Endothelial cell (in vitro differentiated cells): ENCODE data around the gene LRRC27. TPM values are rescaled to one million over a fixed set of nuclear protein-coding genes. Genes with fewer than 3 reads are reported as not detected.

ENCODE experiments used
- DNase-seq: peaks from one replicate; pipeline ENCODE4 v3.0.0; 2021; ENCODE audit warnings: low spot score
- H3K27ac Mint-ChIP-seq: one replicate; pipeline ENCODE4 v1.8.0; 2021; ENCODE audit warnings: mixed read lengths, inconsistent platforms; ENCODE audit not compliant: unreplicated experiment
- H3K27me3 Mint-ChIP-seq: one replicate; pipeline ENCODE4 v1.8.0; 2021; ENCODE audit warnings: mild to moderate bottlenecking, moderate library complexity, mixed read lengths, inconsistent platforms; ENCODE audit not compliant: unreplicated experiment
- H3K36me3 Mint-ChIP-seq: one replicate; pipeline ENCODE4 v1.8.0; 2021; ENCODE audit warnings: mild to moderate bottlenecking, low read depth, mixed read lengths, inconsistent platforms; ENCODE audit not compliant: unreplicated experiment
- H3K4me1 Mint-ChIP-seq: one replicate; pipeline ENCODE4 v1.8.0; 2021; ENCODE audit warnings: mild to moderate bottlenecking, mixed read lengths, inconsistent platforms; ENCODE audit not compliant: unreplicated experiment
- H3K4me3 Mint-ChIP-seq: one replicate; pipeline ENCODE4 v1.8.0; 2021; ENCODE audit warnings: mild to moderate bottlenecking, mixed read lengths, inconsistent platforms; ENCODE audit not compliant: unreplicated experiment
- H3K9me3 Mint-ChIP-seq: one replicate; pipeline ENCODE4 v1.8.0; 2021; ENCODE audit warnings: mixed read lengths, inconsistent platforms; ENCODE audit not compliant: unreplicated experiment
- CTCF ChIP-seq: fragments of 200-600 bp; sonication (generic); IDR thresholded peaks from one replicate; pipeline ENCODE4 v1.5.0; 2021; ENCODE audit warnings: antibody characterized with exemption; ENCODE audit not compliant: unreplicated experiment
- total RNA-seq: library from RNA; stranded (reverse); fragmentation: NEBNext Ultra II Directional; extraction: Animal tissue kit (Norgen Biotek cat#: 25700); gene quantifications from one replicate; pipeline ENCODE4 v1.2.1, GENCODE V29; 2021; ENCODE audit not compliant: unreplicated experiment

Gene LRRC27
- total RNA-seq, 1 donor from 2014 or later: 11.1 TPM

DNA sequence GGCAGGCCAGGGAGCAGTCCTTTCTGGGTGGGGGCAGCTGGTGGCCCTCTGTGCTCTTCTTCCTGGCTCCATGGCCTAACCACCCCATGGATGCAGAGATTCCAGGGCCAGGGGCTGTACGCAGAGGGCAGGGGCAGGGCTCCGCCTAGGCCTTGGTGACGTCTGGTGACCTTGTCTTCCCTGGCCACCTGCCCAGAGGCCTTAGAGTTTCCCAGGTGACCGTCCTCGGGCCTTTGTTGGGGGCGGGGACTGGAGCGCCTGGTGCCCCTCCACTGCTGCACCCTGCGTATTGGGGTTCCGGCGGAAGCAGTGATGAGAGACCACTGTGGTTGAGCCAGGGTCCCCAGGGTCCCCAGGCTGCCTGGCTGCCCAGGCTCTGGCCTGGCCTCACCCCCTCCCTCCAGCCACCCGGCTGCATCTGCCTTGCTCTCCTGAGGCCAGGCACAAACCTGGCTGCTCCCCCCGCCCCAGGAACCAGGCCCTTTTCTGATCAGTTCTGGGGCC lies 75.3 kb downstream of the LRRC27 start:
- H3K4me3 Mint-ChIP-seq: no peak overlapping the region
- H3K27me3 Mint-ChIP-seq: peaks cover 18% of the 10 kb centered on the region
- TF ChIP-seq CTCF: no peak
- H3K27ac Mint-ChIP-seq: no peak overlapping the region
- peaks cover 12% of the 10 kb centered on the region for H3K4me1 Mint-ChIP-seq
- H3K9me3 Mint-ChIP-seq: no peaks in the 10 kb centered on the region
- peaks cover 4% of the 10 kb centered on the region for H3K36me3 Mint-ChIP-seq
- DNase-seq: no peak

DNA sequence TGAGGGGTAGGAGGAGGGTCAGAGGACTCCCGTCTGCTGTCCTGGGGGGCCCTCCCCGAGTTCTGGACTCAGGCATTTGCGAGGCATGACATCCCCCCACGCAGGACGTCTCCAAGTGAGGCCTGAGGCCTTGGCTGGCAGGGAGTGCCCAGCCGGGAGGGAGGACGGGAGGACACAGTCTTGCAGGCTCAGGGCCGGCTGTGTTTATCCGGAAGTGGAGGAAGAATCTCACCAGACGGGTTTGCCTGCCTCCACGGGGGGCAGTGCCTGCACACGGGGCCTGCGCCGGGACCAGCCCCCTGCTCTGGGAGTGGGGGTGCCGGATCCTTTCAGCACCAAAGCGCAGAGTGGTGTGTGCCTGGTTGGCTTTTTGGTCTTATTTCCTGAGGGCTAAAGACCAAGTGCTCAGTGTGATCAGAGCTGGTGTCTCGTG lies 75.9 kb downstream of the LRRC27 start:
- no peaks in the 10 kb centered on the region for H3K9me3 Mint-ChIP-seq
- H3K27me3 Mint-ChIP-seq: peaks cover 18% of the 10 kb centered on the region
- H3K4me3 Mint-ChIP-seq: no peak overlapping the region
- H3K27ac Mint-ChIP-seq: no peak overlapping the region
- TF ChIP-seq CTCF: no peak
- peaks cover 4% of the 10 kb centered on the region for H3K36me3 Mint-ChIP-seq
- peak; percentile 51 for DNase-seq
- H3K4me1 Mint-ChIP-seq: peaks cover 12% of the 10 kb centered on the region

GRCh38 chr10:132408367-132408781 lies 76.4 kb downstream of the LRRC27 start:
- H3K27ac Mint-ChIP-seq: no peak overlapping the region

DNA sequence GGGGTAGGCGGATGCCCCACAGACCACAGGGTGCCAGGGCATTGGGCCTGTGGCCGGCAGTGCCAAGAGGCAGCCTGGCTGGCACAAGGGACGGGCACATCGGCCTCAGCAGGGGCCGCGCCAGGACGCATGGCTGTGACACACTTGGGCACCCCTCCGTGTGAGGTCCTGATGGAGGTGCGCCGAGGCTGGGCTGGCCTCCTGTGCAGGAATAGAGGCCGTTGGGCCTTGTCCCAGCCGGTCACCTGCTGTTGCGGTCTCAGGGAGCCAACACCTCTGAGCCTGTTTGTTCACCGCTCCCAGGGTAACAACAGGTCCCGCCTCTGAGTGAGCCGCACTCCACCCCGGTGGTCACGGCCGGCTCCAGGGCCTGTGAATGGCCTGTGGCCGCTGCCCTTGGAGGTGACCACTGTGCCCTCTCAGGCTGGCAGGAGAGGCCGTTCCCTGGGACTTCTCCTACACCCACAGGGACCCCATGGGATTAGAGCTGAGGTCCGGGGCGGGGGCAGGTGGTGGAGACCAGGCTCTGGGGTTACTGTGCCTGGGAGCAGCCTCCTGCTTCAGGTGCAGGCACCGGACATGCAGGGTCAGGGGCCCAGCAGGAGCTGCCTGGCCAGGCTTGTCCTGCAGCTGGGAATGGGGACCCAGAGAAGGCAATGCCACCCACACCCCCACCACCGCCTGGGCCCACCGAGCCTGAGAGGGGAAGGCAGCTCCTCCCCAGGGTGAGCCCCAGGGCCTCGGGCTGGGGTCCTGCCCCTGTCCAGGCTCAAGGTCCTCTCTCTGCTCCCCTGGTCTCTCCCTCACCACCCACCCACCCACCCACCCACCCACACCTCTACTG lies 77.1 kb downstream of the LRRC27 start:
- peaks cover 12% of the 10 kb centered on the region for H3K4me1 Mint-ChIP-seq
- no peak for TF ChIP-seq CTCF
- no peak for DNase-seq
- no peaks in the 10 kb centered on the region for H3K9me3 Mint-ChIP-seq
- H3K27ac Mint-ChIP-seq: no peak overlapping the region
- H3K27me3 Mint-ChIP-seq: peaks cover 15% of the 10 kb centered on the region
- H3K36me3 Mint-ChIP-seq: peaks cover 4% of the 10 kb centered on the region
- no peak overlapping the region for H3K4me3 Mint-ChIP-seq

More at GRCh38 chr10:132408367-132408781, 76.4 kb downstream of the LRRC27 start:
- Mint-ChIP-seq H3K36me3 (peaks cover 4% of the 10 kb centered on the region), H3K27me3 (peaks cover 15% of the 10 kb centered on the region), H3K9me3 (no peaks in the 10 kb centered on the region), H3K4me1 (peaks cover 12% of the 10 kb centered on the region), H3K4me3 (no peak overlapping the region)
- TF ChIP-seq CTCF: no peak
- DNase-seq: no peak

GRCh38 chr10:132409667-132410028 lies 77.7 kb downstream of the LRRC27 start:
- peaks cover 12% of the 10 kb centered on the region for H3K4me1 Mint-ChIP-seq
- H3K9me3 Mint-ChIP-seq: no peaks in the 10 kb centered on the region
- peaks cover 15% of the 10 kb centered on the region for H3K27me3 Mint-ChIP-seq
- no peak for DNase-seq
- no peak for TF ChIP-seq CTCF
- no peak overlapping the region for H3K27ac Mint-ChIP-seq
- H3K4me3 Mint-ChIP-seq: peak overlapping the region; percentile 32
- H3K36me3 Mint-ChIP-seq: peaks cover 4% of the 10 kb centered on the region
